Chondrocyte (in vitro differentiated cells): ENCODE measurements around the gene KLF3. TPM values are rescaled to one million over a fixed set of nuclear protein-coding genes. Genes with fewer than 3 reads are reported as not detected.

Experiments used
- DNase-seq: peaks from one replicate; pipeline ENCODE4 v3.0.0; 2021; ENCODE audit warnings: mixed read lengths, low spot score
- H3K27ac Mint-ChIP-seq: one replicate; pipeline ENCODE4 v1.8.0; 2021; ENCODE audit warnings: mild to moderate bottlenecking, moderate library complexity, mixed read lengths; ENCODE audit not compliant: unreplicated experiment
- H3K27me3 Mint-ChIP-seq: 2 replicates; pipeline ENCODE4 v1.8.0; 2021; ENCODE audit warnings: low read depth, mixed read lengths
- H3K36me3 Mint-ChIP-seq: 2 replicates; pipeline ENCODE4 v1.8.0; 2021; ENCODE audit warnings: low read depth, mixed read lengths
- H3K4me1 Mint-ChIP-seq: 2 replicates; pipeline ENCODE4 v1.8.0; 2021; ENCODE audit warnings: low read depth, mild to moderate bottlenecking, mixed read lengths
- H3K4me3 Mint-ChIP-seq: one replicate; pipeline ENCODE4 v1.8.0; 2021; ENCODE audit warnings: mild to moderate bottlenecking, moderate library complexity, mixed read lengths; ENCODE audit not compliant: unreplicated experiment
- H3K9me3 Mint-ChIP-seq: 2 replicates; pipeline ENCODE4 v1.8.0; 2021; ENCODE audit warnings: low read depth, mixed read lengths
- CTCF ChIP-seq: fragments of 200-600 bp; sonication (generic); IDR thresholded peaks from 2 replicates; pipeline ENCODE4 v1.5.0; 2021; ENCODE audit warnings: antibody characterized with exemption, mild to moderate bottlenecking, moderate library complexity
- total RNA-seq: library from RNA; stranded (reverse); gene quantifications from 3 replicates; pipeline ENCODE4 v1.2.1, GENCODE V29; 2021

The KLF3 gene
- total RNA-seq, 1 donor from 2014 or later, result 26.4 TPM

- no peak for TF ChIP-seq CTCF
- Mint-ChIP-seq H3K4me1 (peaks cover 15% of the 10 kb centered on the region), H3K9me3 (no peaks in the 10 kb centered on the region), H3K4me3 (no peak overlapping the region), H3K27ac (no peak overlapping the region), H3K36me3 (peaks cover 1% of the 10 kb centered on the region), H3K27me3 (no peaks in the 10 kb centered on the region)
- no peak for DNase-seq
Observed at GRCh38 chr4:38723114-38723513, 59.1 kb downstream of the KLF3 start.

GRCh38 chr4:38723726-38724474, 59.9 kb downstream of the KLF3 start:
- H3K4me3 Mint-ChIP-seq, result no peak overlapping the region
- no peak for DNase-seq
- TF ChIP-seq CTCF, result no peak
- peaks cover 15% of the 10 kb centered on the region for H3K4me1 Mint-ChIP-seq
- no peak overlapping the region for H3K27ac Mint-ChIP-seq
- peaks cover 1% of the 10 kb centered on the region for H3K36me3 Mint-ChIP-seq
- no peaks in the 10 kb centered on the region for H3K9me3 Mint-ChIP-seq
- H3K27me3 Mint-ChIP-seq, result no peaks in the 10 kb centered on the region

- Mint-ChIP-seq H3K4me1 (peaks cover 15% of the 10 kb centered on the region), H3K27me3 (no peaks in the 10 kb centered on the region), H3K36me3 (peaks cover 1% of the 10 kb centered on the region), H3K27ac (no peak overlapping the region), H3K9me3 (no peaks in the 10 kb centered on the region), H3K4me3 (no peak overlapping the region)
- no peak for TF ChIP-seq CTCF
- no peak for DNase-seq
Observed at GRCh38 chr4:38724475-38724808, 60.4 kb downstream of the KLF3 start.

- peak; percentile 41 for TF ChIP-seq CTCF
- H3K4me1 Mint-ChIP-seq, result peaks cover 17% of the 10 kb centered on the region
- no peaks in the 10 kb centered on the region for H3K27me3 Mint-ChIP-seq
- no peak overlapping the region for H3K27ac Mint-ChIP-seq
- no peaks in the 10 kb centered on the region for H3K9me3 Mint-ChIP-seq
- no peak for DNase-seq
- H3K36me3 Mint-ChIP-seq, result no peaks in the 10 kb centered on the region
- H3K4me3 Mint-ChIP-seq, result no peak overlapping the region
Observed at GRCh38 chr4:38728631-38729141, 64.7 kb downstream of the KLF3 start.

GRCh38 chr4:38730493-38730829, 66.5 kb downstream of the KLF3 start:
- Mint-ChIP-seq H3K9me3 (no peaks in the 10 kb centered on the region), H3K4me1 (peaks cover 9% of the 10 kb centered on the region), H3K4me3 (no peak overlapping the region), H3K27me3 (no peaks in the 10 kb centered on the region), H3K36me3 (no peaks in the 10 kb centered on the region), H3K27ac (peak overlapping the region; percentile 4)
- TF ChIP-seq CTCF, result no peak
- no peak for DNase-seq
